Sciatic nerve (tissue), 2 donors: ENCODE results near the gene GP5. TPM values are rescaled to one million over a fixed set of nuclear protein-coding genes. Genes with fewer than 3 reads are reported as not detected.

Experiments
- ATAC-seq: fragments of 200-7000 bp; cut with Tn5 transposase; one replicate; pipeline ENCODE4 v1.9.1; 2020; ENCODE audit warnings: mild to moderate bottlenecking, moderate library complexity
- DNase-seq: peaks from one replicate; pipeline ENCODE4 v3.0.0-alpha.2; 2020; ENCODE audit warnings: low spot score
- intact Hi-C: fragments of 100-400 bp; cut with DNase I; formaldehyde crosslinking; loops from one replicate; pipeline ENCODE4 v1.14.2; 2022
- total RNA-seq: library from RNA; stranded (reverse); fragmentation: NEBNext Ultra II Directional; extraction: Animal tissue kit (Norgen Biotek cat#: 25700); gene quantifications from one replicate; pipeline ENCODE4 v1.2.1, GENCODE V29; 2021
- donor health status: DM: no; HTN: no; CAD: no.
- donor health status: DM: no; HTN: no; CAD: no.

Gene GP5
- total RNA-seq, 1 donor from 2014 or later: 0.09 TPM

DNA sequence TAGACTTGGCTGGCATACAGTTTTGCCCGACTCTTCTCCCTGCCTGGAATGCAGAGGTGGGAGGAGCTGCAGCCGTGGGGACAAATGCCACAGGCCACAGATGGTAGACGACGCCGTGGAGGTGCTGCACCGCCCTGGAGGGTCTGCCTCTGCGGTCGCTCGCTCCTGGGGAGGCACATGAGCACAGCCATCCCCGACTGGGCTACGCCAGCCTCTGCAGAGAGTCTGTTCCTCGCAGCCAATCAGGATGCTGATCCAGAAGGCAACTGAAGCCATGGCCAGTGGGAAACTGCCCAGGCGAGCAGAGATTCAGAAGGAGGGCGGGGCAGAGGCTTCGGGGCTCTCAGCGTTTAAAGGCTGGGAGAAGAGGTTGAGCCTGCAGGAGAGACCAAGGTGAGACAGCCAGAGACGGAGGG is 17.6 kb downstream of the GP5 start:
- DNase-seq (no peak), ATAC-seq (no peak)
- intact Hi-C loops: no loop called here

DNA sequence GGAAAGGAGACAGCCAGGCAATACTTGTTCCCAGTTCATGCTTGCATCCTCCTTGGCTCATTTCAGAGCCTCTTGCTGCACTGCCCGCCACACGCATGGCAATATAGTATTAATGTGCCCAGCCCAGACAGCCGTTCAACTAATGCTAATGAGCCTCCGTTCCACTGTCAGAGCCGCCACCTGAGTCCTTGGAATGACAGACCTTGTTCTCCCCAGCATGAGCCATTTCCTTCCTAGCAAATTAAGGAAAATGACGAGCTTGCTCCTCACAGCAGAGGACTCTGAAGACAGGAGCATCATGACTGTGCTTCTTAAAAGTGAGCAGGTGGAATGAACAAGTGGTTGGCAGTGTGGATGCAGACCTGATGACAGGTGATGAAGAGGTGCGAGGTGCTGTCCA is 18.7 kb downstream of the GP5 start:
- ATAC-seq: no peak
- intact Hi-C loops: no loop called here
- DNase-seq: no peak

DNA sequence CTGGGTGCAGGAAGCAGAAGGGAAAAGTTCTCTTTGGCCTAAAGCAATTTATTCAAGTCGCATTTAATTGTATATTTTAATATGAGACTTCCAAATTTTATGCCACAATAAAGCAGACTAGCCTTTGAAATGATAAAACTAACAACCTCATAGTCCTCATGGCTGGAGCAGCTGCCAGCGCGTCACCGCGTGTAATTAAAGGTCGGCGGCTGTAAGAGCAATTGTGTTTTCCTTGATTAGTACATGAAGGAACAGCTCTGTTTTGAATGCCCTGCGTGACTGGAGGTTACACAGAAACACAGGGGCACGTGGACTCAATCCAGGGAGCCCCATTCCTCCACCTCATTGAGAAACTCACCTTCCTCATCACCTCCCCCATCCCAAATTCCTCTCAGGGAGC is 19.4 kb downstream of the GP5 start:
- no peak for DNase-seq
- no peak for ATAC-seq
- intact Hi-C loops: no loop called here

DNA sequence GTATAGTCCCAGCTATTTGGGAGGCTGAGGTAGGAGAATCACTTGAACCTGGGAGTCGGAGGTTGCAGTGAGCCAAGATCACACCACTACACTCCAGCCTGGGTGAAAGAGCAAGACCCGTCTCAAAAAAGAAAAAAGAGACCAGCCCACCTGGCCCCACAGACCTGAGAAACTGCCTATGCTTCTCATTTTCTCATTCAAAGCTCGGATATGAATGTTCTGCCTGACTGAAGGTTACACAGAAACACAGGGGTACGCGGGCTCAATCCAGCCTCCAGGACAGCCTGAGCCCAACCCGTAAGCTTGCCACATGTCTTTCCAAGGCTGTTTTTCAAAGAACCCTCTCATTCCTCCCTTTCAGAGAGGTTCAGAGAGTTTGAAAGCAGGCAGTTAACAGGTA is 19.8 kb downstream of the GP5 start:
- no peak for DNase-seq
- no peak for ATAC-seq
- intact Hi-C loops: no loop called here

DNA sequence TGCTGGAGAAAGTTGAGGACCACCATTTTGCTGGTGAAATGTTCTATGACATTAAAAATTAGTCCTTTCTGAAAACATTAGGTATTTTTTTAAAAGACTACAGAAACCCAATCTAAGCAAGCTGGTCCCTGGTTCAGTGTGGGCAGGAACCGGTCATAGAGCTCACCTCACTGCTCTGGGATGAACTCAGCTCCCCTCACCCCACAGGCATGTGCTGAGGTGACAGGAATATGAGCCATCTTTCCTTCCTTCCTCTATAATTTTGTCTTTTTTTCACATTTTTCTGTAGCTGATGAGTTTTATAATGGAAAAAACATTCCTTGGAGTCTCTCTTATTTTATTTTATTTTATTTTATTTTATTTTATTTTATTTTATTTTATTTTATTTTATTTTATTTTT is 21.4 kb downstream of the GP5 start:
- intact Hi-C loops: no loop called here
- ATAC-seq (no peak), DNase-seq (no peak)

DNA sequence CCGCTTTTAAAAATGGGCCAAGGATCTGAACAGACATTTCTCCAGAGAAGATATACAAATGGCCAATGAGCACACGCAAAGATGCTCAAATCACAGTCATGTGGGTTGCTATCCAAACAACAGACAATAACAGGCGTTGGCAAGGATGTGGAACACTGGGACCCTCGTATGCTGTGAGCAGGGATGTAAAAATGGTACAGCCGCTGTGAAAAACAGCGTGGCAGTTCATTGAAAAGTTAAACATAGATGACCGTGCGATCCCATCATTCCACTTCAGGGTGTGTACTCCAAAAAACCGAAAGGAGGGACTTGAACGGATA is 22.9 kb downstream of the GP5 start:
- DNase-seq (no peak), ATAC-seq (no peak)
- intact Hi-C loops: no loop called here

DNA sequence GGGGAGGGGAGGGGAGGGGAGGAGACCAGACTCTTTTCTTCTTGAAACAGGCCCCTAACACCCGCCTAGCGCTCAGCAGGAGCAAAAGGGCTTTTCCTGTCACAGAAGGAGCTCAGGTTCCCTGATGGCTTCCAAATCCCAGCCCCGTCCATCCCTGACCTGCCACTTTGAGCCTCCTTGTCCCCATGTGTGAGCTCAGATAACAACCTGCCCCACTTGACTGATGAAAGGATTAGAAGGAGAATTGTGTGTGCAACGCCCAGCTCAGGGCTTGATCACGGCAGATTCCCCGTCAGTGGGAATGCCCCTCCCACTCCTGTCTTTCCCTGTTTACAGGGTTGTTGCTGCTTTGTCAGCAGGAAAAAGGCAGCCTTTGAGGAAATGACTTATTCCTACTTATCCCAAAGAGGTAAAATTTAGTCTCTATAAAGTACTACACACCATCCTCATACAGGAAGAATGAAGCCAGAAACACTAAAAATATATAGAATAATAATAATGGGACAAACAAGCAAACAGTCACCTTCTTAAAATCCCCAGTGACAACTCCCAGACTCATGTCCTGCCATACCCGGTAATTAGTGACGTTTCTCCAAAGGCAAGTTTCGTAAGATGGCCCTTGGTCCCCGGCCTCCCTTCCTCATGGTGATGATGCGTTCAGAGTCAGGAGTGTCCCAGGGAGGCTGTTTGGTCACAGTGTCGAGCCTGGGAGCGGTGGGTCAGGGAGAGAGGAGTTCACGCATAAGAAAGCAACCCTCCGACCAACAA is 23.4 kb downstream of the GP5 start:
- ATAC-seq (no peak), DNase-seq (no peak)
- intact Hi-C loops: no loop called here

DNA sequence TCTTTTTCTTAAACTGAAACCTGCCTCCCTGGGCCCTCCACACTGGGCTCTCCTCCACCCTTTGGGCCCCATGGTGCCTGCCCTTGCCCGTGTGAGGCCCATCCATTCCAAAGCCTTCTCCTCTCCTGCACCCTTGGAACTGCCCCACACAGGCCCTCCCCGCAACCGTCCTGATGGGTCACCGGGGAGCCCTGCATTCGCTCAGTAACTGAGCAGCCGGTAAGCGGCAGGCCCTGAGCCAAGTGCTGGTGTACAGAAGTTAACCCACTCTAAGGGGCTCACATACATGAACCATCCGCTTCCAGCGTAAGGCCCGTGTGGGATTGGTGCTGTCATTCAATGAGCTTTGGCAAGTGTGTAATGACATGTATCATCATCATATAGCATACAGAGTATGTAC is 24.1 kb downstream of the GP5 start:
- intact Hi-C loops: no loop called here
- ATAC-seq (no peak), DNase-seq (no peak)

DNA sequence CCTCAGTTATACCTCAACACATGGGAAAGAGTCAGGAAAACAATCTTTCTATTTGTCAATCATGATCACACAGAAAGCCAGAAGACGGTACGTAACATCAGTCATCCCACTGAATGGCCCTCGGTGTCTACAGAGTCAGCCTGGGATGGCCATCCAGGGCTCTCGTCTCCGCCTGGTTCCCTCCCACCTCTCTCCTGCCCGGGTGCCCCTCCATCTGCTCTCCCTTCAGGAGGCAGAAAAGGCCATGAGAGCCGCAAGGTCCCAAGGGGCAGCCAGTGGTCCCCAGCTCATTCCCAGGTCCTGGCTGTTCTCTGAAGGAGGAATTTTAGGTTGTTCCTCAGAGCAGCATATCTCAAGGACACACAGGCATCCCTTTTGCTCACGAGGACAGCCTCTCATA is 25.2 kb downstream of the GP5 start:
- ATAC-seq (no peak), DNase-seq (no peak)

DNA sequence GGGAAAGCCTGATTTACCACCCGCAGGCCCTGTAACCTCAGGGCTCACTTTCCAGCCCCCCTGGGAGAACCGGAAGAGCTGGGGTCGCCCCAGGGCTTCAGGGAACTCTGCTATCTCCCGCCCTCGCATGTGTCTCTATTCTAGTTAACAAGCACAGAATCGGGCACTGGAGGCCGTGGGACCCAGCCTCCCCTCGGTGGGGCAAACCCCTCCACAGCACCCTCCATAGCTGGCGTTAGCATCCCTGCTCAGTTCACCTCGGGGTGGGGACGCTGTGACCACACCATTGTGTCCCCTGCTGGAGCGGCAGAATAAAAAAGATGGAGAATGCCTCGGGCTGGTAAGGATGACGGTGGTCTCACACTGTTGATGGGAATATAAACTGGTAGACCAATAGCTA is 26.0 kb downstream of the GP5 start:
- intact Hi-C loops: no loop called here
- no peak for ATAC-seq
- no peak for DNase-seq

More for the DNA sequence above, 25.2 kb downstream of the GP5 start:
- intact Hi-C loops: no loop called here

DNA sequence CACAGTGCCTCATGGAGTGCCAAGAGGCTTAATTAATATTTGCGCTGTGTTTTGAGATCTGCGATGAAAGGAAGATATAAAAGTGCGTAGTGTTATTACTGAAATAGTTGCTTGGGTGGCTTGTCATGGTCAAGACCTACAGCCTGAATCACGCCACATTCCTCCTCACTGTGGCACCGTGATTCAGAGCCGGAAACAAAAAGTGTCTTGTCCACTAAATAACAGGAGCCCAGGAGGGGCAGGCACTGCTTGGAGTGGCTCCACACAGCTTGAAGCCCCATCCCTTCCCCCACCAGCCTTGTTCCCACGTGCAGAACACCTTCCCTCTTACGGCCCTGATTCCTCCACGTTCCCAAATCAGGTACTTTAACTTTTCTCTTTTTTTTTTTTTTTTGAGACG is 28.3 kb downstream of the GP5 start:
- intact Hi-C loops: no loop called here
- no peak for DNase-seq

DNA sequence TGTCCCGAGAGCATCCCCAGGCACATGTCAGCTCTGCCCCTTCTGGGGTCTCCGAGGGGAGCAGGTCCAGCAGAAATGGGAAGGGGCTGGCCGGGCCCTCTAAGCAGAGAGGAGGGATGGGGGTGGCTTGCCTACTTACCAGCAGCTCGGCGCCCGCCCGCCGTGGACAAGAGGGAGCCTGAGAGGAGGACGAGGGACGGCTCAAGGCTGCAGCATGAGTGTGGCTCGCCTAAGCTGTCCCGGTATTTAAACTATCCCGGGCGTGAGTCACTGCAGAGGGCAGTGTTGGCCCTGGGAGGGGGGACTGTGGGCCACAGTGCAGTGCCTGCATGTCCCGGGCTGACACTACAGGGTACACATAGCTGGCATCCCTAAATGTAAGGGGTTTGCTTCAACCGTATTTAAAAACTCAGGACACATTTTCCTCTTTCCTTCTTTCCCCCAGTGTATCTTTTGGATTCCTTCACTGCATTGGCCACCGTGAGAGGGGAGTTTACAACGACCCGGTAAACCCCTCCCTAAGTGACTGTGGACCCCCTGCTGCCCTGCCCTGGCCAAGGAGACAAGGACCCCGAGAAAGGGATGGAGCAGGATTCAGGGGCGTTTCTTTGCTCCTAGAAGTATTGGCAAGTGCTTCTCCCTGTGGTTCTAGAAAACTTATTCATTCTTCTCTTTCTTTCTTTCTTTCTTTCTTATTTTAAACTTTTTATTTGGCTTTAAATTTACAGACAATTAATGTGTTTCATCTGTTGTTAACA is 29.4 kb downstream of the GP5 start, which contains the start of gene LRRC15:
TSS of gene LRRC15 (minus strand) at position 222 of the 758 bp plus-strand sequence. CDS start 8,700 bp downstream, outside the sequence.
- intact Hi-C loops: no loop called here
- ATAC-seq (peak; percentile 56), DNase-seq (no peak)

More for the DNA sequence above, 28.3 kb downstream of the GP5 start:
- ATAC-seq: no peak

DNA sequence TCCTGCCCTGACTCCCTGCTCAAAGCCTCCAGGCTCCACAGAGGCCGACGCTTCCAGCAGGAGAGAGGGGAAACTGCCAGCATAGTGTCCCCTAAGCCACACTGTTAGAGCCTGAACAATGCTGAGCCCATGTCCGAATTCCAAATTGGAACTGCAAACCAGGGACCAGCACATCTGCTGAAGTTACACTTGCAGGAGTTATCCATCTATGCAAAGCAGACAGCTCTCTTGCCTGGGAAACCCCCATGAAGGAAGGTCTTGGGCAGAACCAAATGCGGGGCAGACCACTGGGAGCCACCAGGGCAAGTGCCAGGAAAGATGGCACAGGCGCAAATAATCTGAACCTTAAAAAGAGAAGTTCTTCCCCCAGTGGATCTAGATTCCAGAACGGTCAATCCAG is 30.1 kb downstream of the GP5 start:
- intact Hi-C loops: no loop called here
- DNase-seq (no peak), ATAC-seq (no peak)

DNA sequence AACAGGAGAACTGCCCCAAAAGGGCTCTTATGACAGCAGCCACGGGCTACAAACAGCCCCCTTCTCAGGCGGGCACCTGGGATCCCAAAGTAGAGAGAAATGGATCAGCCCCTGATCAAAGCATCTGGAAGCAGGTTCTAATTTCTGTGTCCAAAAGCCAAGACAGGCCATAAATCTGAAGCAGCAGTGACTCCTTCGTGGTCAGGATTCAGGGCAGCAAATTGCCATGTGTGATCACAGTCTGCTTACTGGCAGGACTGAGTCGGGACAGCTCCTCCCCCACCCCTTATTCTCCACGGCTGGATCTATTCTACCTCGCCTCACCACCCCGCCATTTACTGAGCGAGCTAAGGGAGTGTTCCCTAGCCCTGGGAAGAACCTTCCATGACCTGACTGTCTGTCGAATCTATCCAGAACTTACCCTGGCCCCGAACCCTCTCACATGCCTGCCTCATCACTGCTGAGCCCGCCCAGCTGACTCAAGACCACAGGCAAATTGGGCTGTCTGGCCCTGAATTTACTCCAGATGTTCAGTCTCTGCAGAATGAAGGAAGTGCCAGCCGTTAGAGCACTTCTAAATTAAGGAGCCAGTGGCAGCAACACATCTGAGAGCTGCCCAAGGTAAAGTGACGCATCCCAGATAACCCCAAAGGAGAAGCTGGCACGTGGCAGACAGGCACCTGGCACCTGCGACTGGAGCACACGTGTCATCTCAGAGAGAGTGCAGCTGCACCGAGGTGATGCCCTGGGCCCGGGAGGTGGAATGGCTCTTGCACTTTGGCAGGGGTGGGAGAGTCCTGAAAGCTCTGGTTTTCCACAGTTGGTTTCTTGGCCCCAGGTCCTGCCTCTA is 30.8 kb downstream of the GP5 start:
- DNase-seq (no peak), ATAC-seq (no peak)
- intact Hi-C loops: no loop called here

DNA sequence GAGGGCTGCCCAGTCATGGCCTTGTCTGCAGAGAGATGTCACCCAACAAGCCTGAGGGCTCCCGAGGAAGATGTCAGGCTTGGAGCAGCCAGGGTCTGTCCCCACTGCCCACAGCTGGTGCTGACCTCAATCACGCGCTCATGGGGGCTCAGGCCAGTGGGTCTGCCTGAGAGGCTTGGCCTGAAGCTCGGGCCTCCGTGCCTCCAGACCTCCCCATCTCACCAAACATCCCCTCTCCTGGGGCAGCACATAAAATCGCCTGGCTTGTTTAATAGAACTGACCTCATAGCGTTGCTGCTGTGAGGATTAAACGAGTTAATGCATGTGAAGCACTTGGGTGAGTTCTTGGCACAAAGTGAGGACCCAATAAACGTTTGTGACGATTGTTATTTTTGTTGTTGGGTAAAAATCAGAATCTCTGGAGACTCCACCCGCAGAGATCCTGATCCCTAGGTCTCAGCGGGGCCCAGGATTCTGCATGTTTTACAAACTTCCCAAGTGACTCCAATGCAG is 33.0 kb downstream of the GP5 start:
- DNase-seq (no peak), ATAC-seq (no peak)
- intact Hi-C loops: no loop called here

DNA sequence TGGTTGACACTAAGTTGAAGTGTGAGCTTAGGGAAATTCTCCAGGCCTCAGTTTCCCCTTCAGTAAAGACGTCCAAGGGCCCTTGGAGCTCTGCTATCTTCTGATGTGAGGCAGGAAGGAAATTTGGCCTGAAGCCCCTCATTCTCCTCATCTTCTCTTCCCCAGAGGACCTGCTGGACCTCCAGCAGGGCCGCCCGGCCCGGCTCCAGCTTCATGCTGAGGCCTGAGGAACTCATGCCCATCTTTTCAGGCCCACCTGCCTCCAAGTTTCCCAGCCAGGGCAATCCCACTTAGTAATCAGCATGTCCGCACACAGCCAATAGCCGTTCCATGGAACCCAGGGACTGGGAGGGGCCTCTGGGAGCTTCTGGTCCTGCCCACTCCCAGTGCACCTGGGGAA is 33.5 kb downstream of the GP5 start:
- DNase-seq (no peak), ATAC-seq (no peak)
- intact Hi-C loops: no loop called here

DNA sequence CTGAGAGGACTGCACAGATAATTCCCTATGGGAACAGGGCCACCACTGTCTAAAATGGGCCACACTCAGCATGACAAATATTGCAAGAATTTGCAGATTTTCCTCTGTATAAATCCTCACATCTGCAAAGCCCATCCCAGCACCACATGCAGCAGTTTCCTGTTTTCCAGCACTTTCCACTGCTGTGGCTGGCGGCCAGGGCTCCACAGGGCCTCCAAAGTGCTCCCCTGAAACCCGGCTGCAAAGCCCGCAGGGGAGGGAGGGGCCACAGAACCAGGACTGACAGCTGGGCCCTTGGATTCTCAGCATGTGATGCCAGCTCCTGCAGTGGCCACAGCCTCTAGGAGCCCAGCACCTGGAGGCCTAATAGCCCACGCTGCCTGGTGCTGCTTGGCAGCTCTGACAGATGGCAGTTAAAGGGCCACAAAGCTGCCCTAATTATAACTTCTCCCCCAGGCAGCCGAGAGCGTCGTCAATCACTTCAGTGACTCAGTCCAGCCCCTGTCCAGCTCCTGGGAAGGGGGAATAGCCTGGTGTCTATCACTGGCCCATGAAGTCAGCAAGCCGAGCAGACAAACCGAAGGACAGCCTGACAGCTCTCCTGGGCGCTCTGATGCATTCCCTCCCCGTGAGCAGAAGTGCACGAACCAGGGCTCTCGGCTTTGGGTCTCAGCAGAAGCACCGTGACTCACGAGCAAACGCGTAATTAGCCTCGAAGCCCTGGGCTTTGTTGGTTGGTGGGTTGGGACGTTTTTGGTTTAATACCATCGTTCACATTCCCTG is 34.2 kb downstream of the GP5 start:
- peak; percentile 36 for ATAC-seq
- DNase-seq: no peak
- intact Hi-C loops: no loop called here

DNA sequence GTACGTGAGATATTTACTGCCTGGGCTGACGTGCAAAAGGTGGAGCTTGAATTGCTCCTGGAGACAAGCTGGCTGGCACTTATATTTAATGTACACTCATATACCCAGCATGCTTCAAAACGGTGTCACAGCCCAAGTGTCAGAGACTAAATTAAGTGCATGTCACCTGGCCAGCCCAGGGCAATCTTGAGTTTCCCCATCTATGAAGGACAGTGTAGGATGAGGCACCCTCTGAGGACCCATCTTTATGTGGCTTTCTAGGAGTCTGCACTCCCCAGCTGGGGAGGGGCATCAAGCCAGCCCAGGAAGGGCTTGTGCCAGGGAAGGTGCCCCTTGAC is 34.8 kb downstream of the GP5 start:
- DNase-seq (no peak), ATAC-seq (peak; percentile 19)
- intact Hi-C loops: no loop called here

DNA sequence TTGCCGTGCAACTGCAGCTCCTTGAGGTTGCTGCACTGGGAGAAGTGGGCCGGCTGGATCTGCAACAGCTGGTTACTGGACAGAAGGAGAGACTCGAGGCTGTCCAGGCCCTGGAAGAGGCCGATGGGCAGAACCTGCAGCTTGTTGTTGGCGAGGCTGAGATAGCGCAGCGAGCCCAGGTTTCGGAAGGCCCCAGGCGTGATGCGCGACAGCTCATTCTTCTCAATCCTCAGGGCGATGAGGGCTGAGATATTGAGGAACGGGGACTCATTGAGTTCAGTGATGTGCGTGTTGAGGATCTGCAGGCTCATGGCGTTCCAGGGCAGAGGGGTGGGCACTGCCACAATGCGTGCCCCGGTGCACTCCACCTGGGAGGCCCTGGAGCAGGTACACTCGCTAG is 38.5 kb downstream of the GP5 start:
- intact Hi-C loops: no loop called here
- DNase-seq: no peak
- no peak for ATAC-seq
